CD4-positive, alpha-beta T cell treated with Interleukin-1 beta for 1 hour (primary cell): ENCODE results near the gene TSPAN1.
"Not testable (repeated sequence)": the region's sequence is repeated elsewhere in the genome, so short reads cannot be mapped to it uniquely, and the experiment has no call there.

ENCODE experiments used
- DNase-seq, 2 donors: peaks; one replicate each; pipeline ENCODE4 v3.0.0-alpha.2; 2020 to 2022

The TSPAN1 gene

DNA sequence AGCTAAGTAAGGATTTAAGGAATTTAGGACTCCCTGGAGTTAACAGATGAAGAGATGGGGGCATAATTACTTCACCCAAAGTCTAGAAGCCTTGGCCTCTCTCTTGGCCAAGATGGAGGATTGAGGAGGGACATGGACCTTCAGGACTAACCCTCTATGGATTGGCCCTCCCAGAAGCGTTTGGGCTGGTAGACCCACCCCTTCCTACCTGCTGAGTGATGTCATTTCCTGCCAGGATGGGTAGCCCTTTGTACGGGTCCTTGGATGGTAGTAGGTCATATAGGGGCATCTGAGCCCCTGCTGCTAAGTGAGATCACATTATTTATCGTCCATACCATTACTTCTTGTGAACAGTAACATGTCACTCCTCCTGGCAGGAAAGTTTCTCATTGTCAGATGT lies 45.9 kb downstream of the TSPAN1 start:
- DNase-seq = no peak

DNA sequence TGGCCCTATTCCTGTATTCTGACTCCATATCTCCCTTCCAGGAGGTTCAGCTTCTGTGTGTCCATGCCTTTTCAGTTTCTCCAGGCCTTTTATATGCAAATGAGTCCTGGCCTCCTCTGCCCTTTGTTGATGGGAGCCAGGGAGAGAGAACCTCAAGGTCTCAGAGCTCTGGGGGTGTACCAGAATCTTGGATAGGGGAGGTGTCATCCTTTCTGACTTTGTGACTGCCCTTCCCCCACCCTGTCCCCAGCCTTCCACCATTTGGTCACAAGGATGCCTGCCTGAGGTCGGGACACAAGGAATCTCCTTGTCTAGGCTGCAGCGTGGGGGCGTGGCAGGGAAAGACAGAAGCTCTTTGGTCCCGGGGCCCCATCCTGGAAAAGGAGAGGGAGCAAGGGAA lies 46.9 kb downstream of the TSPAN1 start:
- DNase-seq = no peak

DNA sequence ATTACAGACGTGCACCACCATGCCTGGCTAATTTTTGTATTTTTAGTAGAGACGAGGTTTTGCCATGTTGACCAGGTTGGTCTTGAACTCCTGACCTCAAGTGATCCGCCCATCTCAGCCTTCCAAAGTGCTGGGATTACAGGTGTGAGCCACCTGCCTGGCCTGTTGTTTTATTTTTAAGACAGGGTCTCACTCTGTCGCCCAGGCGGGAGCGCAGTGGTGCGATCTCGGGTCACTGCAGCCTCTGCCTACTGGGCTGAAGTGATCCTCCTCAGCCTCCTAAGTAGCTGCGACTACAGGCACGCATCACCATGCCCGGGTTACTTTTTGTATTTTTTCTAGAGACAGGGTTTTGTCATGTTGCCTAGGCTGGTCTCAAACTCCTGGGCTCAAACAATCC lies 48.2 kb downstream of the TSPAN1 start:
- not testable (repeated sequence) for DNase-seq

DNA sequence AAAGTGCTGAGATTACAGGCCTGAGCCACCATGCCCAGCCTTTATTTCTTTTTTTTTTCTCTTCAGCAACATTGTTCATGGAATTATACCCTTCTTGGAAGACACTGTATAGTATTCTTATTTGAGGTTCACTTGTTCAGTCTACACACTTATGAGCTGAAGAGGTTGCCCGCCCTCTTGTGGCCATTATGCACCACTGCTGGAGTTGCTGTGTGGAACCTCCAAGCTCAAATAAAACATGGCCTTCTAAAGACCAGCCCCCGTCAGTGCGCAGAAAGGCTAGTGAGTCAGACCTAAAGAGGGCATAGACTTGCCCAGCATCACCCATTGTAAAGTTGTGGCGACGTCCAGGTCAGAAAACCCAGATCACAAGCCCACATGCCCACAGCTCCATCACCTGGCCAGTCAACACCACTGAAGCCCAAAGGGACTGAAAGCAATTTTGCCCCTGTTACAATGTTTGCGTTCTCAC lies 48.6 kb downstream of the TSPAN1 start:
- peak; percentile 58 to 63 for DNase-seq

DNA sequence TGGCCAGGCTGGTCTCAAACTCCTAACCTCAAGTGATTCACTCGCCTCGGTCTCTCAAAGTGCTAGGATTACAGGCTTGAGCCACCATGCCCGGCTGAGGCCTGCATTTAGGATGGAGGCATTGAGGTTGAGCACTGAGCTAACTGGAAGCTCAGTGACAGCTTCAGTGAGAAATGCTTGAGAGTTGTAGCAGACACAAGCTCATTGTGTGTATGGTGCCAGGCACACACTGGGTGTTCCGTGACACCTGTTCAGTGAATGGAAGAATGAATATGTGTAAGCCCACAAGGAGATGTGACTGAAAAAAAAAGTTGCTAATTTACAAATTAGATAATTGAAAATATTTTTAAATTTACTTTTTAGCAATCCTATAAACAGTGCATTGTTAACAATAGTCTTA lies 50.1 kb downstream of the TSPAN1 start:
- no peak for DNase-seq

DNA sequence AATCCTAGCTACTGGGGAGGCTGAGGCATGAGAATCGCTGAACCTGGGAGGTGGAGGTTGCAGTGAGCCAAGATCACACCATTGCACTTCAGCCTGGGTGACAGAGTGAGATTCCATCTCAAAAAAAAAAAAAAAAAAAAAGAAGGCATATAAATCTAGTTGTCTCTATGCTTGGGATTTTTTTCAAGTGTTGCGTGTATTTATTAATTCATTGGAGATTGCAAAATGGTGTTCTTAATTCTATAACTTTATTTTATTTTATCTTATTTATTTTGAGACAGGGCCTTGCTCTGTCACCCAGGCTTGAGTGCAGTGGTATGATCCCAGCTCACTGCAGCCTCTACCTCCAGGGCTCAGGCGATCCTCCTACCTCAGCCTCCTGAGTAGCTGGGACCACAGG lies 56.3 kb downstream of the TSPAN1 start:
- not testable (repeated sequence) for DNase-seq
